Stimulated activated naive CD4-positive, alpha-beta T cell (primary cell): ENCODE results near the gene GPRC5A.

Experiments
- DNase-seq, 6 experiments: peaks; one replicate each; lab custom pipeline; 2025; lab: John Stamatoyannopoulos, UW

GPRC5A gene

DNA sequence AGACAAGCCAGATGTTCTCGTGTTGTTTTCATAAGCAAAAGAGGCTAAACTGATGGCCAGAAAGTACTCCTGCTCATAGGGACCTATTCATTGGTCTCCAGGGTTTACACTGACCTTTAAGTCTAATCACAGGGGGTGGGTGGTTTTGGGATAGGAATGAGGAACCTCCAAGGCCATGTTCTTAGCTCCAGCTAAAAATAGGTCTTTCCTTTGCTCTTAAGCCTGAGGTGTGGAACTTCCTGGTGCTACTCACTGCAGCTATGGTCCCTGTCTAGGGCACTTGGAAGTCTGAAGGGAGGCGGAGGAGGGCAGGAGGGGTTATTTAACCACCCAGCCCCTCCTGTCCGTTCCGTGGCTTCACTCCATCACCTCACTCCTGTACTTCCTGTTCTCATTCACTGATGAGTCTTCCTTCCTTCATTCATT lies 18.6 kb downstream of the GPRC5A start:
- no peak for DNase-seq

DNA sequence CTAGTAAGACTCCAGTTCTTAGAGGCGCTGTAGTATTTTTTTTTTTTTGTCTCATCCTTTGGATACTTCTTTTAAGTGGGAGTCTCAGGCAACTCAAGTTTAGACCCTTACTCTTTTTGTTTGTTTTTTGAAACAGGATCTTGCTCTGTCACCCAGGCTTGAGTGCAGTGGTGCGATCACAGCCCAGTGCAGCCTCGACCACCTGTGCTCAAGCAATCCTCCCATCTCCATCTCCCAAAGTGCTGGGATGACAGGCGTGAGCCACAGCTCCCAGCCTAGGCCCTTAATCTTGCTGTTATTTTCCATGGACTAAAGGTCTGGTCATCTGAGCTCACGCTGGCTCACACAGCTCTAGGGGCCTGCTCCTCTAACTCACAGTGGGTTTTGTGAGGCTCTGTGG lies 21.3 kb downstream of the GPRC5A start:
- DNase-seq: no peak

DNA sequence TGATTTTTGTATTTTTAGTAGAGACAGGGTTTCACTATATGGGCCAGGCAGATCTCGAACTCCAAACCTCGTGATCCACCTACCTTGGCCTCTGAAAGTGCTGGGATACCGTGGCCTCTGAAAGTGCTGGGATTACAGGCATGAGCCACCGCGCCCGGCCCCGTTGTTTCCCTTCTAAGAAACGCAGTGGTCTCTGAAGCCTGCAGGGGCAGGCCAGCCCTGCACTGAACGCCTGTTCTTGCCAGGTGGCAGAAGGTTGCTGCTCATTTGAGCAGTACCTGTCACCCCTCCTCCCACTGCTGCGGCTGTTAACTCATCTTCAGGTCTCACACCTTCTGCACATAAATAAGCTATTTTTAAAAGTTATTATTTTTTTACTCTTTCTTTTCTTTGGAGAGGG lies 24.3 kb downstream of the GPRC5A start:
- DNase-seq: no peak

DNA sequence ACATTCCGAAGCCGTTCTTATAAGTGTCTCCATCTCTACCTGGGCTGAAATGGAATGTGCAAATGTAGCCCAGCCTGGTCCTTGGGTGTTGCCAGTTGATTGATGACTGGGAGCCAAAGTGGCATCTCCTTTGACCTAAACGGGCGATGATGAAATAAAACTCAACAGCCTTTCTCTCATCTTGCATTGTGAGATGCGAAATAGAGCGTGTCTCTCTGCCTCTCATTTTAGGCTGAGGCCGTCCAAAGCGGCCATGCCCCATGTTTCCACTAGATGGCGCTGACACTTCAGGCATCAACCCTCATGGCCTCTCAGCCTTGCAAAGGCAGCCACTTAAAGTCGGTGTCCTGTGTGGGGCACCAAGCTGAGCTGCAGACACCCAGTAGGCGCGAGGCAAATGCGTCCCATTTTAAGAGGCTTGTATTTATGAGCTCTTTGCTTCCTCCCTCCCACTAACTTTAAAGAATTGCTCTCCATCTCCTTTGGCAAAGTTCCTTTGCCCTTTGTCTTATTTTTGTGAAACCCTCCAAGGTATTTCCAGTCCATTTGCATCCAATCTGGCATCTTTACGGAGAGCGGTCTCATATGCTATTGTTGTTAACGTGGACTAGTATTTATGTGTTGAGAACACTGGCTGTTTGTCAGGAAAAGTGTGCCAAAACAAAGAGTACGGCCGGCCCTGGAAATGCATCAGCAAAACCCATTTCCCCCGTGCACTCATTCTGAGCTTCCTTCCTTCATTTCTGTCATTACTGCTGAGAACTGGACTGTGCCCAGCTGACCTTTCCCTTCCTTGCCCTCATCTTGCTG lies 25.0 kb downstream of the GPRC5A start:
- DNase-seq: peak; percentile 61 to 88 (median 74)

DNA sequence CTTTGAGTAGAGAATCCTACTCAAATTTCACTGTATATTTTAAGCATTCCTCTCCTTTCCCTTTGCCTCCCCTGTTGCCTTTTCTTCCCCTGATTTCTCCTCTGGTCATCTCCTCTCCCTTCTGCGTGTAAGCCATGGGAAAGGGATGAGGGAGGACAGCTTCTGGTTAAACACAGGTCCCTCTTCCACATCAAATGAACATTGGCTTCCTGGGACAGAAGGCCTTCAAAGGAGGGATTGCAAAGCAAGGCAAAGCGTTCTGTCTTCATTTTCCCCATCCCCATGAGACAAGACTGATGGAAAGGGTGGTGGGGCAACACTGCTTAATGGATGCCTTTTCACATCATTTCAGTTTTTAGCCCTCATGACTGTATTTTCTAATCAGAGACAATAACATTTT lies 26.2 kb downstream of the GPRC5A start:
- no peak for DNase-seq

DNA sequence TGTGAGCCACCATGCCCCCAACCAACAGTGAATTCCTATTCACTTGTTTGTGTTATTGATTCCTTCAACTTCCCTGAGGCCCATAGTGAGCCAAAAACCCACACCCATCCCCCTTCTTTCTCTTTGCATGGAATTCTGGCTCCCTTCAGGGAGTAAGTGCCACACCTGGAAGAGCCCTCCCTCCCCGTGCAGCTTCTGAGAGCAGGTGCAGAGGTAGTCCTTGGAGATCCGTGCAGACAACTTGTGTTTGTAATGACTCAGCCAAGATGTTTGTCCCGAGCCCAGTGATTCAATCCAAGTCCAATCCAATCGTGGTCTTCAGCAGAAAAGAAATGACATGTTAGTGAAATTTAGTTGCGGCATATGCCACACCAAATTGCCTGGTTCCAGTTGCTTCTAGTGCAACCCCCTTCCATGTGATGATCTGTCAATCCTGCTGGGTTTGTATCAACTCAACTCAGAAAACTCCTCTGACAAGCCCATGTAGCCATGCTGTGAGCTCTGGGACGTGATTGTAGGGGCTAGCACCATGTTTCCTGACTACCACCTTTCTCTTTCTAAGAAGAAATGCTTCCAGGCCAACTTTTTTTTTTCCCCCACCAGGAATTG lies 27.5 kb downstream of the GPRC5A start:
- no peak for DNase-seq

DNA sequence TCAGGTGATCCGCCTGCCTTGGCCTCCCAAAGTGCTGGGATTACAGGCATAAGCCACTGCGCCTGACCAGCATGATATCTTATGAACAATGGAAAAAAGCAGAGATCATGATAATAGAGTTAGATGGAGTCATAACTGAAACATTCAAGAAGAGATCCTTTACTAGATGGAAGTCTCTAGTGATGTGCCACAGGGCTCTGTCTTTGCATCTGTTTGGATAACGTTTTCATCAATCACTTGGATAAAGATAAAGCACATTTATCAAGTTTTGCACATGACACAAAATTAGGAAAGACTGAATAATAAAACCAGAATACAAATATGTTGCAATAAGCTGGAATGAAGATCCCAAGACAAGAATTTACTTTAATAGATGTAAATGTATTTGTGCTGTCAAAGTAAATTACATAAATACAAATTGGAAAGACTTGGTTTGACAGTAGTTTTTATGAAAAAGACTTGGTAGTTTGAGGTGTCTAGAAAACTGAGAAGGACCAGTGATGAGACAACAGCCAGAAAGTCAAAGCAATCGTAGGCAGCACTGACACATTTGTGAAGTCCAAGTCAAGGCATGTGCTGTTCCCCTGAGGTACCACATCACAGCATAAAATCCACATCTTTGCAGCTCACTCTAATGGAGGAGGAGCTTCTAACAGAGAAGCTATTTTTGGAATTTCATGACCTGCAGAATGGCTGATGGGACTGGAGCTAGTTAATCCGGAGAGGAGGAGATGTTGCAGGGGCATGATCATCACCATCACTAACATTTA lies 28.5 kb downstream of the GPRC5A start:
- no peak for DNase-seq

DNA sequence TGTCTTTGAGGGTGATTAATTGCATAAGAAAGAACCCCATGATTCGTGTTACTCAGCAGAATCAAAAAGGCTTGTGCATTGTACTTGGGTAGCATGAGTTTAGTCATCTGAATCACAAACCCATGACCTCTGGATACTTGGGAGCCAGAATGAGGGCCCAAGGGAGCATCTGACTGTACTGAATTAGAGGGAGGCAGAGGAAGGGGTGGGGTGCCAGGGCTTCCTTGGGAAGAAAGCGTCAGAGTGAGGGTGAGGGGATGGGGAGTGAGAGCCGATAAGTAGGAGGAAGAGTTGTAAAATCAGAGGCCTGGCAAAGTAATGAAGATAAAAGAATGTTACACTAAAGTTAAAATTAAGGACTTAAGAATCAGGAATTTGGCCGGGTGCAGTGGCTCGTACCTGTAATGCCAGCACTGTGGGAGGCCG lies 30.8 kb downstream of the GPRC5A start:
- DNase-seq: no peak

DNA sequence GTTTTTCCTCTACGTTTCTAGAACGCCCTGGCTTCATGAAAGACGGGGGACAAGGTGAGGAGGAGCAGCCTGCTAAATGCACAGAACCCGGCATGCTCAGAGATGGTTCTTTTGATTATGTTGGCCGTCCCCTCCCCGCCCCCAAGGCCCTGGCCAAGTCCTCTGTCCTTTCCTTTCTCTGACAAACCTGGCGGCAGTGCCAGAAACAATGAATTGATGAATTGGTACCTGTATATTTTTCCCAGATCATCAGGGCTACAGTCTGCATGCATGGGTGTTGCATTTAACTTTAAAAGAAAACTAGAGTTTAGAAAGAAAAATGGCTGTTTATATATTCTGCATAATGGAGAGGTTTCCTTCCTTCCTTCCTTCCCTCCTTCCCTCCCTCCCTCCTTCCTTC lies 31.6 kb downstream of the GPRC5A start:
- DNase-seq: no peak

DNA sequence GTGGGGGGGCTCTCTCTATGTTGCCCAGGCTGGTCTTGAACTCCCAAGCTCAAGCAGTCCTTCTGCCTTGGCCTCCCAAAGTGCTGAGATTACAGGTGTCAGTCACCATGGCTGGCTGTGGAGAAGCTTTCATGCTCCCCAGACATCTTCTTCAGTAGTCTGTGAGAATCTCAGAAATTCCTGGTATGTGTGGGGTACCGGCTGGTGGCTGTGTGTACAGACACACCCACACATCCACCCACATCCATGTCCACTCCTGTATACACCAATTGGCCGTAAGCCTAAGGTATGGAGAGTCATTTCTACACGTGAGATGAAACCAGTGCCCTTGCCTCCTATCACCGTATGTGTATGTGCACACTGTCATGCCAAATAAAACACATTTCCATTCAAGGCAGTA lies 32.8 kb downstream of the GPRC5A start:
- DNase-seq: no peak

DNA sequence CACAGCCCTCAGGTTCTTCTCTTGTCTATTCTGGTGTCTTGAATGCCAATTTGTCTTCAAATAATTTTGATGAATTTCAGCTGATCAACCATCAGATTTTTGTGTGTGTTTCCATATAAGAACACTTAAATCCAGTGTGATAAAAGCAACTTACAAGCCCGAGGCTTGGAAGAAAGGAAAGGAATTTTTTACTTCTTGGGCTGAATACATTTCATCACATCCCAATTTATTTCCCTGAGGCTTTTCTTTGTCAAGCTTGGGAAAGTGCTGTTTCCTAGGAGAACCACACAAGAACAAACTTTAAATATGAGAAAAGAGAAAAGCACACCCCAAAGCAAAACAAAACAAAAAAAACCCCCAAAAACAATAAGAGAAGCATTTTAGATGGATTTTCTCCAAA lies 34.0 kb downstream of the GPRC5A start:
- DNase-seq: no peak

DNA sequence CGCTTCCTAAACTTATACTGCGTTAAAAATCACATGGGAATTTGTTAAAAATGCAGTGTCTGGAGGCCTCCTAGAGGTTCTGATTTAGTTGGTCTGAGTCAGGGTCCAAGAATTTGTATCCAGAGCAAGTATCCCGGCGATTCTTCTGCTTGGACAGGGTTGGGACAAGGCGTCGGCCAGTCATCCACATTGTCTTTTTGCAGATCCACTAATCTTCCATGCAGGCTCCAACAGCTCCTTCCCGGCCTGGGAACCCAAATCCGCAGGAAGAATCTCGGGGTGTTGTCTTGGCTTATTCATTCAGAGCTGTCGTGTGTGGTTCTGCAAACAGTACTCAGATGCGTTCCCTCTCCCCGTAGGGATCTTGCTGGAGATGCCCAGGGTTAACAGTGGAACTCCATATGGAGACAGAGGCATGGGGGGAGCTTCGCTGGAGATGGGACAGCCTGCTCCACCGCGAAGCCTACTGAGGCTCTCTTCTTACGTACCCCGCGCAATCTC lies 35.3 kb downstream of the GPRC5A start:
- DNase-seq: no peak

DNA sequence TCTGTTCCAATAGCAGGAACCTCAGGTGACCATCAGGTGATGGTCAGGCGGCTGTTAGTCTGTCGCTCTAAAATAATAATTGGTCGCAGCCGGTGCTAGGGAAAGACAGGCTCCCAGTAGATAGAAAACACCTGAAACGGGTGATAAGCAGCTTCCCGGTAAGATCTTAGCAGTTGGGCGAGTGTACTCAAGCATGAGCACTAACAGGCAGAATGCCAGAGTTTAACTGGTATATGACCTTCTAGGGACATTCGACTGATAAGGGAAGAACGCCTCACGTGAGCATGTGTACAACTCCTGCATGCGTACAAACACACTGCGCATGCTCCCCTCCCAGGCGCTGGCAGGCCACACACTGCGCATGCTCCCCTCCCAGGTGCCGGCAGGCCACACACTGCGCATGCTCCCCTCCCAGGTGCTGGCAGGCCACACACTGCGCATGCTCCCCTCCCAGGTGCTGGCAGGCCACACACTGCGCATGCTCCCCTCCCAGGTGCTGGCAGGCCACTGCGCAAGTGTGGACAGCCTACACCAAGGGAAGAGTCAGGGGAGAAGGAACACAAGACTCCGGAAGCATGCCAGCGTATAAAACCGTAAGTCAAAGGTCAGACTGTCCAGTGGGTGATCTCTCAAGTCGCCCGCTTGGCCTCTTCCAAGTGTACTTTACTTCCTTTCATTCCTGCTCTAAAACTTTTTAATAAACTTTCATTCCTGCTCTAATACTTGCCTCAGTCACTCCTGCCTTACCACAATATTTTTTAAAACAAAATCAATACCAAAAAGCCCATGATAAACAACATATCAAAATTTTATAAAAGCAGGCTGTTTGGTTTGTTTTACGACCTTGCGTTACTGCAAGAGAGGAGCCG lies 36.1 kb downstream of the GPRC5A start:
- DNase-seq: peak in 5 of 6 experiments; percentile 24 to 79 (median 68)

DNA sequence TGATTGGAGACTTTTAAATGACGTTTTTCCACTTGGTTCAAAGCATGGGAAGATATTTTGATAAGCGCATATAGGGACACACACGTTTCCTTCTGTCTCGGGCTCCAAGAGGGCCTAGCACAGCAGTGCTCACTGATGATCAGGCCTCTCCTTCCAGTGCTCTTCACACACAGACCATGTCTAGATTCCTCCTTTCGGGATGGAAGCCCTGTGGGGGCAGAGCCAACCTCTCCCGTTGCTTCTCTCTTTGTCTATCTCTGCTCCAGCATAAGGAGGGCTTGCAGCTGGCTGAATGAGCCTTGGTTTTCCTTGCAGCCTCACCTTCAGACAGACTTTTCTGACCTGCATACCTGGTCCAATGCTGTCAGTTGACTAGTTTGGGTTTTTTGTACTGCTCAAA lies 38.3 kb downstream of the GPRC5A start:
- no peak for DNase-seq

DNA sequence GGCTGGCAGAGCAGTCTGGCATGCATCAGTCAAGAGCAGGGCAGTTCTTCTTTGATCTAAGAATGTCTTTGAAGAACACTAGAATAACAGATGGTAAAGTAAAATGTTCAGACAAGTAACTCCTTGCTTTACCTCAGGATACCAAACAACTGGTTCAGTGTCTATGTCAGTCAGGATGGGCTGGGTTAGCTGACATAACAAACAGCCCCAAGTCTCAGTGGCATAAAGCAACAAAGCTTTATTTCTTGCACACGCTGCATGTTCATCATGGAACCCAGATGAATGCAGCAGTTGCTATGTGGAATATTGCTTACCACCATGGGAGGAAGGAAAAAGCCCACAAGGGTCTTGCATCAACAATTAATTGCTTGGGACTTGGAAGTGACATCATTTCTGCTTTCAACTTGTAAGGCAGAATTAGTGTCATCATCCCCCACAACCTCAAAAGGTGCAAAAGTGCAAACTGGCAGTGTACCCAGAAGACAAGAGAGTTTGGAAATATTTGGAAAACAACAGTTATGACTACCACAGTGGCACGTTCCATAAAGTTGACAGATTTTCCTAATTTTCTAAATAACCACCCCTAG lies 39.4 kb downstream of the GPRC5A start:
- DNase-seq: no peak

DNA sequence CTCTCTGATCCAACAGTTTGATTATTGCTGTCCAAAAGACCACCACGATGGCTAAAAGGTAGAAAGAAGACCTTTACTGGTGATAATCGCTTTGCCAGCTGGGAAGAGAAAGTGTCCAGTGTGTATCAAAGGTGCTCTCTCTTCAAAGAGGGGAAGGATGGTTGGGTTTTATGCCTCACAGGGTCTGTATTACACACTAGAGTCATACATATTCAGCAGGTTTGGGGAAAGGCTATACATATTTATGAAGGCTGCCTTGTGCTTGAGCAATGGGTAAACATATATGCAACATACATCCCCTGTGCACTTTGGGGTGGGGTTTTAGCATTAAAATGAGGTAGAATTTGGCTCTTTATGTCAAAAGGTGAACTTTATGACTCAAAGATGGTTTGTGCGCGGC lies 42.4 kb downstream of the GPRC5A start:
- DNase-seq: no peak

DNA sequence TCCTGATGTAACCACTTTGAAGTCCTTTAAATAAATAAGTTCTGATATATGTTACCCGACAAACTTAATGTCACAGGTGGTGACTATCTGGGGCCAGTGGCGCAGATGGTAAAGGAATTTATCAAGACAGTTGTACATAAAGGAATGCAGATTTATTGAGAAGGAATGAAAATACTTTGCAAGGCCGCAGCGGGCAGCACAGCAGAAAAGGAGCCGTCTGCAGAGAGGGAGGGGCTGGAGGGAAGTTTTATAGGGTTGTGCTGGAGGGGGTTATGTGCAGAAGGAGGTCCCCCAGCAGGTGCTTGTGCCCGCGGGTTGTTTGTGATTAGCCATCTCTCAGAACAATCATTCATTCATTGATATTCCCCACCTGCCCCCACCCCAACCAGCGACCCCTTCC lies 43.2 kb downstream of the GPRC5A start:
- DNase-seq: no peak

DNA sequence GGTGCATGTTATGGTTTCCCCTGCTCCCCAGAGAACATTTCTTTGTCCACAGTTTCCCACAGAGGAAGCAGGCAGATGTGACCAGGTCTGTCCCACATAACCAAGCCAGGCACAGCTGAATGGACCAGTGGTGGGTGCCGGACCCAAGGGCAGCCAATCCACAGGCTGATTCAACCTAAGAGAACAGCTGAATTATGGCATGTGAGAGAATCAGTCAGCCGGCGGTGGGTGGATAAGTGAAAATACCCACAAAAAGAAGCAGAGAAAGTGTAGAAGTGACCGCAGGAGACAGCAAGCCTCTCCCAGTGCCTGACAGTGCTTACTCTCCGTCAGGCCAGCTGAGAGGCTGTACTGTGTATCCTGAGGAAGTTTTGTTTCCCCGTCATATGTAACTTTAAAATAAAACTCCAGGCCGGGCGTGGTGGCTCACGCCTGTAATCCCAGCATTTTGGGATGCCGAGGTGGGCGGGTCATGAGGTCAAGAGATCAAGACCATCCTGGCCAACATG lies 45.7 kb downstream of the GPRC5A start:
- no peak for DNase-seq

DNA sequence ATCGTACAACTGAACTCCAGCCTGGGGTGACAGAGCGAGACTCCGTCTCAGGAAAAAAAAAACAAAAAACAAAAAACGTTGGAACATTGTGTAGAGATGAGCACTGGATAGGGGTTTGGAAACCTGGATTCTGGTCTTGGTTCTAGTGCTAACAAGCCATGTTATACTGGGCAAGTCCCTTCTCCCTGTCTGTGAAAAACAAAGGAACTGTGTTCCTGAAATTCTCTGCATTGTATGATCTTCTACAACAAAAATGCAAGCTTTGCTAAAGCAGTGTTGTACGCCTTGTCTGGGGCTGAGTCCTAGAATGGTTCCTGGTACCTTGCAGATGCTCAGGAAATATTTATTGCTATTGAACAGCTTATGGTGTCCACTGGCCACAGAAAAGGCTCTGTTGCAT lies 47.2 kb downstream of the GPRC5A start:
- DNase-seq: no peak

DNA sequence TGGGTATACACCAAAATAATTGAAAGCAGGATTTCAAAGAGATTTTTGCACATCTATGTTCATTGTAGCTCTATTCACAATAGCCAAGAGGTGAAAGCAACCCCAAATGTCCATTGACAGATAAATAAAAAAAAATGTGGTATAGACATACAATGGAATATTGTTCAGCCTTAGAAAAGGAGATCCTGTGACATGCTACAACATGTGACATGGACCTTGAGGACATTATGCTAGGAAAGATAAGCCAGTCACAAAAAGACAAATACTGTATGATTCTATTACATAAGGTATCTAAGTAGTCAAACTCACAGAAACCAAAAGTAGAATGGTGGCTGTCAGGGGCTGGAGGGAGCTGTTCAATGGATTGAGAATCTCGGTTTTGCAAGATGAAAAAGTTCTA lies 48.5 kb downstream of the GPRC5A start:
- no peak for DNase-seq
